Left lobe of liver (tissue), 2 donors: Measurements from ENCODE around the gene FAM83G. TPM values are rescaled to one million over a fixed set of nuclear protein-coding genes. Genes with fewer than 3 reads are reported as not detected.
"Not testable (repeated sequence)": the region's sequence is repeated elsewhere in the genome, so short reads cannot be mapped to it uniquely, and the experiment has no call there.

ENCODE experiments used
- ATAC-seq: fragments of 200-7000 bp; cut with Tn5 transposase; one replicate; pipeline ENCODE4 v1.9.1; 2020; ENCODE audit warnings: mild to moderate bottlenecking, moderate library complexity
- DNase-seq: peaks from one replicate; pipeline ENCODE4 v3.0.0-alpha.2; 2020; ENCODE audit warnings: low spot score
- total RNA-seq: library from RNA; stranded (reverse); gene quantifications from one replicate; pipeline ENCODE4 v1.2.1, GENCODE V29; 2021
- donor health status: DM: no; HTN: no; CAD: no; lungs with moderate emphysema.
- donor health status: DM: no; HTN: yes; CAD: no.

Gene FAM83G
- total RNA-seq, 1 donor from 2014 or later: 11.7 TPM

- no peak for ATAC-seq
- no peak for DNase-seq
These were observed 45.3 kb downstream of the FAM83G start for GRCh38 chr17:18959071-18959844.

GRCh38 chr17:18958611-18959010, 46.0 kb downstream of the FAM83G start:
- DNase-seq (no peak), ATAC-seq (no peak)

GRCh38 chr17:18957831-18958230, 46.7 kb downstream of the FAM83G start:
- ATAC-seq: no peak
- no peak for DNase-seq

- no peak for DNase-seq
- ATAC-seq: no peak
These were observed 48.0 kb downstream of the FAM83G start for GRCh38 chr17:18956581-18956980.

- not testable (repeated sequence) for DNase-seq, ATAC-seq
These were observed 48.5 kb downstream of the FAM83G start for GRCh38 chr17:18956021-18956420.

GRCh38 chr17:18955009-18955408, 49.6 kb downstream of the FAM83G start:
- ATAC-seq (no peak), DNase-seq (no peak)

GRCh38 chr17:18954321-18954720, 50.2 kb downstream of the FAM83G start:
- DNase-seq (no peak), ATAC-seq (no peak)

- no peak for ATAC-seq
- DNase-seq: no peak
These were observed 51.3 kb downstream of the FAM83G start for GRCh38 chr17:18953231-18953728.

- ATAC-seq: peak; percentile 71
These were observed 52.4 kb downstream of the FAM83G start, which contains the start of gene SLC5A10 for GRCh38 chr17:18951941-18952842. Gene SLC5A10, plus strand, starts transcription at chr17:18952165. Its CDS starts 41 bp downstream, at chr17:18952206.

GRCh38 chr17:18950944-18951905, 53.3 kb downstream of the FAM83G start:
- peak; percentile 66 for ATAC-seq
- DNase-seq: no peak

More at GRCh38 chr17:18951941-18952842, 52.4 kb downstream of the FAM83G start, which contains the start of gene SLC5A10:
- no peak for DNase-seq

GRCh38 chr17:18950346-18950745, 54.2 kb downstream of the FAM83G start:
- ATAC-seq (no peak), DNase-seq (no peak)

GRCh38 chr17:18949566-18949965, 55.0 kb downstream of the FAM83G start:
- DNase-seq (no peak), ATAC-seq (peak; percentile 8)

- DNase-seq (no peak), ATAC-seq (no peak)
These were observed 56.0 kb downstream of the FAM83G start for GRCh38 chr17:18948476-18949006.

- ATAC-seq: no peak
- no peak for DNase-seq
These were observed 56.7 kb downstream of the FAM83G start for GRCh38 chr17:18947866-18948265.

- DNase-seq: no peak
- no peak for ATAC-seq
These were observed 58.0 kb downstream of the FAM83G start for GRCh38 chr17:18946536-18946935.

GRCh38 chr17:18944646-18945045, 59.9 kb downstream of the FAM83G start:
- DNase-seq (no peak), ATAC-seq (no peak)

- no peak for DNase-seq
- no peak for ATAC-seq
These were observed 65.9 kb downstream of the FAM83G start for GRCh38 chr17:18938692-18939023.

GRCh38 chr17:18937981-18938691, 66.4 kb downstream of the FAM83G start:
- DNase-seq (no peak), ATAC-seq (no peak)
